IMR-90 (cell line): ENCODE data around the gene ST6GALNAC3. TPM values are rescaled to one million over a fixed set of nuclear protein-coding genes. Genes with fewer than 3 reads are reported as not detected.

Experiments used
- ATAC-seq: fragments of 200-7000 bp; cut with Tn5 transposase; 2 replicates; pipeline ENCODE4 v1.9.1; 2020; ENCODE audit warnings: low read depth, mild to moderate bottlenecking, moderate library complexity
- BruUV-seq: library from RNA; stranded (reverse); fragments of 400-500 nt; replicated peaks from 2 replicates; lab custom pipeline; 2021; lab: Mats Ljungman, UMichigan
- CTCF ChIA-PET: fragments of 300-600 bp; formaldehyde crosslinking; extraction: SDS; loops from one replicate; lab custom pipeline; 2021; ENCODE audit warnings: antibody characterized with exemption; lab: Yijun Ruan, JAX
- POLR2A ChIA-PET: fragments of 300-600 bp; sonication (Branson Sonifier 250); formaldehyde crosslinking; loops from one replicate; lab custom pipeline; 2022; ENCODE audit warnings: antibody characterized with exemption; ENCODE audit not compliant: unreplicated experiment; lab: Charles Lee
- DNase-seq: peaks from one replicate; pipeline ENCODE4 v3.0.0; 2013
- H2AFZ ChIP-seq: replicated peaks from 2 replicates; pipeline ENCODE3; 2013; ENCODE audit warnings: low read length, mild to moderate bottlenecking; ENCODE audit not compliant: poor library complexity
- H2AK5ac ChIP-seq: 2 replicates; pipeline ENCODE4 v1.6.1; 2013; ENCODE audit warnings: low read depth, low read length, inconsistent platforms
- H2AK9ac ChIP-seq: replicated peaks from 2 replicates; pipeline ENCODE3; 2013; ENCODE audit warnings: mild to moderate bottlenecking, low read depth, low read length, moderate library complexity; ENCODE audit not compliant: poor library complexity
- H2BK120ac ChIP-seq: 2 replicates; pipeline ENCODE4 v1.6.1; 2013; ENCODE audit warnings: low read depth, low read length, inconsistent platforms
- H2BK15ac ChIP-seq: 3 replicates; pipeline ENCODE4 v1.6.1; 2013; ENCODE audit warnings: low read depth, low read length, inconsistent platforms
- H2BK20ac ChIP-seq: 2 replicates; pipeline ENCODE4 v1.6.1; 2013; ENCODE audit warnings: low read depth, mild to moderate bottlenecking, inconsistent platforms, low read length, moderate library complexity
- H2BK5ac ChIP-seq: 2 replicates; pipeline ENCODE4 v1.6.1; 2013; ENCODE audit warnings: mild to moderate bottlenecking, low read depth, low read length, inconsistent platforms; ENCODE audit not compliant: poor library complexity, severe bottlenecking
- H3K14ac ChIP-seq: replicated peaks from 2 replicates; pipeline ENCODE4 v1.6.1; 2013; ENCODE audit warnings: low read depth, low read length, inconsistent platforms
- H3K18ac ChIP-seq: 2 replicates; pipeline ENCODE4 v1.6.1; 2013; ENCODE audit warnings: low read depth, low read length, control low read depth
- H3K23ac ChIP-seq: 2 replicates; pipeline ENCODE4 v1.6.1; 2013; ENCODE audit warnings: low read depth, low read length, inconsistent platforms
- H3K27ac ChIP-seq: 2 replicates; pipeline ENCODE4 v1.5.1; 2013; ENCODE audit warnings: mild to moderate bottlenecking, control low read depth, low read length; ENCODE audit not compliant: insufficient read depth
- H3K27me3 ChIP-seq: 2 replicates; pipeline ENCODE4 v1.6.1; 2013; ENCODE audit warnings: low read length; ENCODE audit not compliant: control insufficient read depth, insufficient read depth
- H3K36me3 ChIP-seq: 2 replicates; pipeline ENCODE4 v1.6.1; 2013; ENCODE audit warnings: low read length, mixed read lengths; ENCODE audit not compliant: control insufficient read depth, insufficient read depth
- H3K4ac ChIP-seq: 2 replicates; pipeline ENCODE4 v1.6.1; 2013; ENCODE audit warnings: low read depth, low read length, inconsistent platforms
- H3K4me1 ChIP-seq: 2 replicates; pipeline ENCODE4 v1.6.1; 2013; ENCODE audit warnings: low read length, mixed read lengths; ENCODE audit not compliant: control insufficient read depth, insufficient read depth
- H3K4me2 ChIP-seq: 2 replicates; pipeline ENCODE4 v1.6.1; 2013; ENCODE audit warnings: low read depth, mild to moderate bottlenecking, control low read depth, low read length, moderate library complexity
- H3K4me3 ChIP-seq: 2 replicates; pipeline ENCODE4 v1.5.1; 2013; ENCODE audit warnings: low read depth, mild to moderate bottlenecking, control low read depth, low read length, moderate library complexity; ENCODE audit not compliant: insufficient read depth
- H3K56ac ChIP-seq: 2 replicates; pipeline ENCODE4 v1.6.1; 2013; ENCODE audit warnings: low read length, inconsistent platforms; ENCODE audit not compliant: insufficient read depth; ENCODE audit errors: extremely low read depth
- H3K79me1 ChIP-seq, 2 experiments: 2 replicates each; pipeline ENCODE4 v1.6.1; 2013; ENCODE audit warnings: low read length in 2 of 2, inconsistent platforms in 1 of 2, low read depth in 1 of 2
- H3K9ac ChIP-seq: 2 replicates; pipeline ENCODE4 v1.6.1; 2013; ENCODE audit warnings: low read depth, low read length, control low read depth
- H3K9me1 ChIP-seq: 2 replicates; pipeline ENCODE4 v1.6.1; 2013; ENCODE audit warnings: low read length, inconsistent platforms; ENCODE audit not compliant: insufficient read depth
- H3K9me3 ChIP-seq: 2 replicates; pipeline ENCODE4 v1.6.1; 2013; ENCODE audit warnings: low read length; ENCODE audit not compliant: control insufficient read depth, insufficient read depth
- H4K20me1 ChIP-seq: 2 replicates; pipeline ENCODE4 v1.6.1; 2013; ENCODE audit warnings: low read length, inconsistent platforms; ENCODE audit not compliant: insufficient read depth
- H4K5ac ChIP-seq: 2 replicates; pipeline ENCODE4 v1.6.1; 2013; ENCODE audit warnings: mild to moderate bottlenecking, low read depth, low read length, control low read depth
- H4K8ac ChIP-seq, 2 experiments: 2 replicates each; pipeline ENCODE4 v1.6.1; 2013; ENCODE audit warnings: low read depth in 2 of 2, low read length in 2 of 2, control low read depth in 1 of 2, inconsistent platforms in 1 of 2
- H4K91ac ChIP-seq: 2 replicates; pipeline ENCODE4 v1.6.1; 2013; ENCODE audit warnings: low read depth, low read length, inconsistent platforms; ENCODE audit not compliant: insufficient read depth
- BHLHE40 ChIP-seq: fragments of 150-350 bp; IDR thresholded peaks from 2 replicates; pipeline ENCODE4 v1.6.1; 2016; ENCODE audit warnings: mild to moderate bottlenecking, low read depth, low read length
- CEBPB ChIP-seq: IDR thresholded peaks from 2 replicates; pipeline ENCODE4 v1.6.1; 2012; ENCODE audit warnings: low read depth, low read length, improper control_type of control experiment
- CHD1 ChIP-seq: IDR thresholded peaks from 2 replicates; pipeline ENCODE4 v1.6.1; 2012; ENCODE audit warnings: low read depth, low read length, improper control_type of control experiment
- FOS ChIP-seq: fragments of 150-350 bp; IDR thresholded peaks from 2 replicates; pipeline ENCODE4 v1.6.1; 2016; ENCODE audit warnings: low read depth, low read length
- MAFK ChIP-seq: IDR thresholded peaks from 2 replicates; pipeline ENCODE4 v1.6.1; 2012; ENCODE audit warnings: low read depth, low read length, improper control_type of control experiment
- MAZ ChIP-seq: IDR thresholded peaks from 2 replicates; pipeline ENCODE4 v1.6.1; 2012; ENCODE audit warnings: low read depth, mild to moderate bottlenecking, low read length, improper control_type of control experiment, moderate library complexity, borderline replicate concordance
- MXI1 ChIP-seq: IDR thresholded peaks from 2 replicates; pipeline ENCODE4 v1.6.1; 2012; ENCODE audit warnings: low read depth, mild to moderate bottlenecking, low read length, moderate library complexity, borderline replicate concordance
- NFE2L2 ChIP-seq: fragments of 150-350 bp; IDR thresholded peaks from 2 replicates; pipeline ENCODE4 v1.6.1; 2016; ENCODE audit warnings: low read depth, mild to moderate bottlenecking, low read length
- POLR2A ChIP-seq: IDR thresholded peaks from 2 replicates; pipeline ENCODE4 v1.6.1; 2012; ENCODE audit warnings: mild to moderate bottlenecking, low read depth, low read length
- RAD21 ChIP-seq: IDR thresholded peaks from 2 replicates; pipeline ENCODE4 v1.6.1; 2012; ENCODE audit warnings: low read length, improper control_type of control experiment
- RCOR1 ChIP-seq: IDR thresholded peaks from 2 replicates; pipeline ENCODE4 v1.6.1; 2012; ENCODE audit warnings: mild to moderate bottlenecking, low read length, improper control_type of control experiment; ENCODE audit not compliant: insufficient replicate concordance
- RFX5 ChIP-seq: IDR thresholded peaks from 2 replicates; pipeline ENCODE4 v1.8.0; 2012; ENCODE audit warnings: low read depth, mild to moderate bottlenecking, low read length, moderate library complexity
- SMC3 ChIP-seq: fragments of 150-350 bp; IDR thresholded peaks from 2 replicates; pipeline ENCODE4 v1.6.1; 2016; ENCODE audit warnings: low read depth, mild to moderate bottlenecking, antibody characterized with exemption, low read length, moderate library complexity
- WGBS, 2 experiments: methylation state at CpG; one replicate each; pipeline versions ENCODE4 v1.1.5 to v1.1.7; 2013; ENCODE audit warnings: missing lambda C conversion rate in 2 of 2; ENCODE audit not compliant: insufficient read length in 1 of 2; ENCODE audit errors: extremely low coverage in 2 of 2; 5-methylcytosine and 5-hydroxymethylcytosine counted together
- dilution Hi-C: fragments of 300-500 bp; cut with HindIII; formaldehyde crosslinking; loops from one replicate; pipeline ENCODE4 v1.14.3; 2018; ENCODE audit warnings: low sequenced_read_pairs; ENCODE audit not compliant: unreplicated experiment
- in situ Hi-C: fragments of 300-500 bp; cut with MboI; formaldehyde crosslinking; loops from 3 replicates; pipeline ENCODE4 v1.14.3; 2019; ENCODE audit warnings: low sequenced_read_pairs, inconsistent platforms, mixed read lengths
- intact Hi-C: fragments of 100-400 bp; cut with micrococcal nuclease; formaldehyde crosslinking; loops from 2 replicates; pipeline ENCODE4 v1.10.0; 2022
- polyA plus RNA-seq, 3 experiments: library from polyadenylated mRNA; depleted of rRNA; stranded (reverse); fragments of >200 nt; gene quantifications; 2 replicates each; pipeline ENCODE4 v1.2.3, GENCODE V29; 2012; ENCODE audit warnings: low replicate concordance in 1 of 3
- total RNA-seq: library from RNA; depleted of rRNA; stranded (reverse); fragments of >200 nt; gene quantifications from 2 replicates; pipeline ENCODE4 v1.2.3, GENCODE V29; 2012
- TF ChIP-seq, protein P1 (sequence below): fragments of 150-350 bp; IDR thresholded peaks from 2 replicates; pipeline ENCODE4 v1.6.1; 2016; ENCODE audit warnings: low read depth, mild to moderate bottlenecking, low read length, moderate library complexity, borderline replicate concordance
- TF ChIP-seq, protein P2 (sequence below): conservative IDR thresholded peaks from 2 replicates; pipeline ENCODE4 v1.5.1; 2012; ENCODE audit warnings: mild to moderate bottlenecking, low read depth, low read length, improper control_type of control experiment
- TF ChIP-seq, protein P3 (sequence below): fragments of 150-350 bp; IDR thresholded peaks from 2 replicates; pipeline ENCODE4 v1.6.1; 2017; ENCODE audit warnings: mild to moderate bottlenecking, antibody characterized with exemption, low read length, low read depth

ST6GALNAC3 gene
- total and polyA plus RNA-seq, 2 of the 4 experiments (the other 2 are of a cell fraction): 0.65 to 1.3 TPM

DNA sequence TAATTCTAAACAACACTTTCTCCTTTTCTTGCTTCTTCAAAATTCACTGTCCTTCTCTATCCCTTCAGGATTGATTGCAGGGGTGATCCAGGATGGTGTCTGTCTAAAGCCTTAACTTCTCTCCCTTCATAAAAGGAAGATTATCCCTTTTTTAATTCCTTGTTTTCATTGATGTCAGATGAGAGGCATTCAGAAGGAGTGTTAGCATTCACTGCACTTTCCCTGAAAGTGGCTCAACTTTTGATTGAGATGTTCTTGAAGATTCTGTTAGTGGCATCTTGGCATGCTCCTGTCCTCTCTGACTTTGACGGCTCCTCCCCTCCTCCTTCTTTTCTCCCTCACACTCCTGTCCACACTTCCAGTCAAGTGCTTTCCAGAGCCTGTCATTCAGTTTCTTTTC lies 71.6 kb downstream of the ST6GALNAC3 start:
- H3K4ac ChIP-seq: no peak overlapping the region
- BruUV-seq: no TSS peak
- no peak overlapping the region for H2BK20ac ChIP-seq
- no peak overlapping the region for H4K91ac ChIP-seq
- ATAC-seq: no peak
- no peak for TF ChIP-seq RCOR1
- no peak for TF ChIP-seq POLR2A
- no peak for TF ChIP-seq FOS
- no peak for TF ChIP-seq SMC3
- TF ChIP-seq, protein P1, sequence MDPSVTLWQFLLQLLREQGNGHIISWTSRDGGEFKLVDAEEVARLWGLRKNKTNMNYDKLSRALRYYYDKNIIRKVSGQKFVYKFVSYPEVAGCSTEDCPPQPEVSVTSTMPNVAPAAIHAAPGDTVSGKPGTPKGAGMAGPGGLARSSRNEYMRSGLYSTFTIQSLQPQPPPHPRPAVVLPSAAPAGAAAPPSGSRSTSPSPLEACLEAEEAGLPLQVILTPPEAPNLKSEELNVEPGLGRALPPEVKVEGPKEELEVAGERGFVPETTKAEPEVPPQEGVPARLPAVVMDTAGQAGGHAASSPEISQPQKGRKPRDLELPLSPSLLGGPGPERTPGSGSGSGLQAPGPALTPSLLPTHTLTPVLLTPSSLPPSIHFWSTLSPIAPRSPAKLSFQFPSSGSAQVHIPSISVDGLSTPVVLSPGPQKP: no peak
- no peak for TF ChIP-seq CHD1
- no peak for TF ChIP-seq CEBPB
- TF ChIP-seq MAFK: no peak
- no peak for TF ChIP-seq RFX5
- TF ChIP-seq RAD21: no peak
- no peak for TF ChIP-seq BHLHE40
- TF ChIP-seq MXI1: no peak
- TF ChIP-seq NFE2L2: no peak
- no peak for TF ChIP-seq MAZ
- TF ChIP-seq, protein P2, sequence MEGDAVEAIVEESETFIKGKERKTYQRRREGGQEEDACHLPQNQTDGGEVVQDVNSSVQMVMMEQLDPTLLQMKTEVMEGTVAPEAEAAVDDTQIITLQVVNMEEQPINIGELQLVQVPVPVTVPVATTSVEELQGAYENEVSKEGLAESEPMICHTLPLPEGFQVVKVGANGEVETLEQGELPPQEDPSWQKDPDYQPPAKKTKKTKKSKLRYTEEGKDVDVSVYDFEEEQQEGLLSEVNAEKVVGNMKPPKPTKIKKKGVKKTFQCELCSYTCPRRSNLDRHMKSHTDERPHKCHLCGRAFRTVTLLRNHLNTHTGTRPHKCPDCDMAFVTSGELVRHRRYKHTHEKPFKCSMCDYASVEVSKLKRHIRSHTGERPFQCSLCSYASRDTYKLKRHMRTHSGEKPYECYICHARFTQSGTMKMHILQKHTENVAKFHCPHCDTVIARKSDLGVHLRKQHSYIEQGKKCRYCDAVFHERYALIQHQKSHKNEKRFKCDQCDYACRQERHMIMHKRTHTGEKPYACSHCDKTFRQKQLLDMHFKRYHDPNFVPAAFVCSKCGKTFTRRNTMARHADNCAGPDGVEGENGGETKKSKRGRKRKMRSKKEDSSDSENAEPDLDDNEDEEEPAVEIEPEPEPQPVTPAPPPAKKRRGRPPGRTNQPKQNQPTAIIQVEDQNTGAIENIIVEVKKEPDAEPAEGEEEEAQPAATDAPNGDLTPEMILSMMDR: no peak
- TF ChIP-seq, protein P3, sequence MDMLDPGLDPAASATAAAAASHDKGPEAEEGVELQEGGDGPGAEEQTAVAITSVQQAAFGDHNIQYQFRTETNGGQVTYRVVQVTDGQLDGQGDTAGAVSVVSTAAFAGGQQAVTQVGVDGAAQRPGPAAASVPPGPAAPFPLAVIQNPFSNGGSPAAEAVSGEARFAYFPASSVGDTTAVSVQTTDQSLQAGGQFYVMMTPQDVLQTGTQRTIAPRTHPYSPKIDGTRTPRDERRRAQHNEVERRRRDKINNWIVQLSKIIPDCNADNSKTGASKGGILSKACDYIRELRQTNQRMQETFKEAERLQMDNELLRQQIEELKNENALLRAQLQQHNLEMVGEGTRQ: no peak
- H3K9me1 ChIP-seq: no peaks in the 10 kb centered on the region
- H3K36me3 ChIP-seq: no peaks in the 10 kb centered on the region
- no peak overlapping the region for H3K23ac ChIP-seq
- H2BK120ac ChIP-seq: no peak overlapping the region
- no peak overlapping the region for H3K4me2 ChIP-seq
- H3K27ac ChIP-seq: no peak overlapping the region
- in situ Hi-C loops (no loop called here), dilution Hi-C loops (no loop called here), intact Hi-C loops (loop anchor here (5.0 kb wide), 1 partner anchor 109 kb away; no protein-coding TSS in a partner anchor)
- no peak overlapping the region for H2BK5ac ChIP-seq
- H3K18ac ChIP-seq: no peak overlapping the region
- H2AK9ac ChIP-seq: no peak overlapping the region
- H2AFZ ChIP-seq: no peak overlapping the region
- H3K56ac ChIP-seq: no peak overlapping the region
- H4K8ac ChIP-seq: no peak overlapping the region
- no peak overlapping the region for H4K5ac ChIP-seq
- DNase-seq: no peak
- WGBS, 2 experiments: 67% methylated on average over 1 of the region's 1 CpG; no CpG with 5 or more reads in 1 of the 2 experiments
- CTCF ChIA-PET: no interaction called here
- no peak overlapping the region for H2AK5ac ChIP-seq
- no peaks in the 10 kb centered on the region for H3K4me1 ChIP-seq
- no peak overlapping the region for H3K9ac ChIP-seq
- no peaks in the 10 kb centered on the region for H4K20me1 ChIP-seq
- no peak overlapping the region for H3K4me3 ChIP-seq
- no peaks in the 10 kb centered on the region for H3K9me3 ChIP-seq
- no peaks in the 10 kb centered on the region for H3K79me1 ChIP-seq
- POLR2A ChIA-PET: no interaction called here
- H3K14ac ChIP-seq: no peak overlapping the region
- no peak overlapping the region for H2BK15ac ChIP-seq
- no peaks in the 10 kb centered on the region; the same call in 1 of the 2 replicates for H3K27me3 ChIP-seq
